ENCODE measurements around the gene PRDM16. TPM values are rescaled to one million over a fixed set of nuclear protein-coding genes. Genes with fewer than 3 reads are reported as not detected.

The PRDM16 gene
- total RNA-seq, 2 experiments from 2014 or later, result 0.05 to 0.20 TPM

DNA sequence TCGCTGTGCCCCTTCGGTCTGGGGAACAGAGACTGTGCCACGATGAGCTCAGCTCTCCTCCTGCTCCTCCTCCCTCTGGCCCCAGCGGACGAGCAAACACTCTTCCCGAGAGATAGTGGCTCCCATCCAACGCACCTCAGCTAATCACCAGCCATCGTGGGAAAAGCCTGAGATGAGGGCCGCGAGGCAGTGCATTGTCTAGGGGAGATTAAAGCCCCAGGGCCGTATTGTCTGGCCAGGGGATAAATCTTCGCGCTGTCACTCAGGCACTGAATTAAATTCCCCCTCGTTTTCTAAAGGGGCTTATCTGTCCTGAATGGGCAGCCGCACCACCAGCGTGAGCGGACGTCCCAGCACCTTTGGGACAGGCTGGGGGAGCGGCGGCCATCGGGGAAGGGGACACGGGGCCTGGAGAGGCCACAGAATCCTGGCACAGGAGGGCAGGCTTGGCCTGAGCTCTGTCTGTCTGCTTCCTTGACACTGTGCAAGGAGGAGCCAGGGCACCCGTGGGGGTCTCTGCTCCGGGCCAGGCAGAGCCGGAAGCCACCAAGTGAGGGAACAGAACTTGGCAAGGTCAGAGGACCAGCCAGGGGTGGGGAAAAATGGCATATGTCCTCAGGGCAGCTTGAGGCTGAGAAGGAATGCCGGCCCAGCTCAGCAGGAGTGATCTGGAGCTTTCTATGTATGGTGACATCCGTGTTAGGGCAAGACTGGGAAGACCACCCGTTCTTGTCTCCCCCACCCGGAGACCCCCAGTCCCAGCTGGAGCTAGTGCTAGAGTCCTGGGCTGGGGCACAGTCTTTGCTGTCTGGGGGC lies 32.3 kb downstream of the PRDM16 start:
- Mint-ChIP-seq H3K4me3 (no peak overlapping the region), H3K4me1 (ENCODE audit: low read depth) (no peaks in the 10 kb centered on the region), H3K9me3 (no peaks in the 10 kb centered on the region), H3K36me3 (ENCODE audit: low read depth) (no peaks in the 10 kb centered on the region), H3K27ac (no peak overlapping the region), H3K27me3 (ENCODE audit: low read depth) (peaks cover 3% of the 10 kb centered on the region)
- no peak for DNase-seq
- intact Hi-C loops (cut with micrococcal nuclease), result no loop called here
- CTCF ChIA-PET, result no interaction called here

- Mint-ChIP-seq H3K27me3 (ENCODE audit: low read depth) (no peaks in the 10 kb centered on the region), H3K4me3 (no peak overlapping the region), H3K9me3 (peaks cover under 1% of the 10 kb centered on the region), H3K4me1 (ENCODE audit: low read depth) (no peaks in the 10 kb centered on the region), H3K27ac (no peak overlapping the region), H3K36me3 (ENCODE audit: low read depth) (no peaks in the 10 kb centered on the region)
- intact Hi-C loops (cut with micrococcal nuclease), result no loop called here
- no peak for DNase-seq
- CTCF ChIA-PET, result no interaction called here
Observed at GRCh38 chr1:3102641-3103040, 33.6 kb downstream of the PRDM16 start.

DNA sequence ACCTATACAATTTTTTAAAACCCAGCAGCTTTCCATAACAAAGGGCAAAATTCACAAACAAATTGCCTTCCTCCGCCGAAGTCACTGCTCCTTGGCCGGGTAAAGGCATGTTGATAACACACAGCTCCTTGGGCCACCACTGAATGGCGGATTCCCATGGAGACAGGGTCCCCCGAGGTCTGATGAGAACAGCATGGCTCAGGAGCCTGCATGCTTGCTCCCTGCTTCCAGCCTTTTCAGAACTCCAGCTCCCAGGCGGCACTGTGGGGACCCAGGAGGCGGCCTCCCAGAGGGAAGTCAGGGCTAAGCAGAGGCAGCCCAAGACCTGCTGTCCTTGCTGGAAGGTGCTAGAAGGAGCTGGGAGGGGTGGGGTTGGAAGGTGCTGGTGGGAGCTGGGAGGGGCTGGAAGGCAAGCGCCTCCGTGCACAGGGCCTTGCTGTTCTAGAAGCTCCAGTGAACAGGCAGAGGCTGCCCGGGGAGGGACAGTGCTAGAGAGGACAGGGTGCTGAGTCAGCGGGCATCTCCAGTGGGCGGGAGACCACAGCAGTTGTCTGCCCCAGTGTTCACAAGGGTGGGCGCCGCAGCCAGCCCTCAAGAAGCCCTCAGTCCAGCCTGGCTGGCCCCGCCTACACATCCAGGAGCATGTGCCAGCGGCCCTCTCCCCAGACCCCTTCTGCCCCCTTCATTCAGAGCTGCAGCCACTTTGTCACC lies 35.1 kb downstream of the PRDM16 start:
- DNase-seq, result no peak

DNA sequence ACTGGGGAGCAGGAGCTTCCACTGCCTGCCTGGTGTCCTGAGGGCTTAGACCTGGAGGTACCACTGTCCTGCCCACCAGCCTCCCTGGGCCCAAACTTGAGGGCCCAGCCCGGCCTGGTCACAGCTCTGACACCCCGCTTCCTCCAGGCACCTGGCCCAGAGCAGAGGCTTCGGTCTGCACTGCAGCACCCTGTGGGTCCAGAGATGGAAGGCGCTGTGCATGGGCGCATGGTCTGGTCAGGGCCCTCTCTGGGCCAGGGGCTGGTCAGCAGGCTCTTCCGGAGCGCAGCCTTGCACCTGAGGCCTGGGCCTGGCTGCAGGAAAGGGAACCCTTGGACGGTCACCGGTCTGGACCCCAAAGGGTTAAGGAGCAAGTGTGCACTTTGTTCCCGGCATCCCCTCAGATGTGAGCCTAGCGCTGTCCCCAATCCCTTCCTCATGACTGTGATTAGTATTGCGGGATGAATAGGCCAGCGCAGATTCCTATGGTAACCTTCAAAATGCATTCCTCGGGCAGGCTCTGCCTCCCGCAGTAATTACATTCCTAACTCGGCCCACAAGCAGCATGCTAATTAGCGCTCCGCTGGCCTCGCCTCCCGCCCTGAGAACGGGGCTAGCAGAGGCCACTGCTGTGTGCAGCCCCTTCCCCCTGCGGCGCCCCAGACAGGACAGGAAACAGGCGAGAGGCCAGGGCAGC lies 36.3 kb downstream of the PRDM16 start:
- CTCF ChIA-PET, result no interaction called here
- no peak overlapping the region for H3K27ac Mint-ChIP-seq
- H3K9me3 Mint-ChIP-seq, result peaks cover 7% of the 10 kb centered on the region
- H3K4me3 Mint-ChIP-seq, result no peak overlapping the region
- DNase-seq, result no peak
- no peaks in the 10 kb centered on the region for H3K4me1 Mint-ChIP-seq (ENCODE audit: low read depth)
- H3K36me3 Mint-ChIP-seq (ENCODE audit: low read depth), result no peaks in the 10 kb centered on the region
- intact Hi-C loops (cut with micrococcal nuclease), result no loop called here
- H3K27me3 Mint-ChIP-seq (ENCODE audit: low read depth), result no peaks in the 10 kb centered on the region

More for the DNA sequence above, 35.1 kb downstream of the PRDM16 start:
- Mint-ChIP-seq H3K36me3 (ENCODE audit: low read depth) (no peaks in the 10 kb centered on the region), H3K4me1 (ENCODE audit: low read depth) (no peaks in the 10 kb centered on the region), H3K4me3 (no peak overlapping the region), H3K27me3 (ENCODE audit: low read depth) (no peaks in the 10 kb centered on the region), H3K27ac (no peak overlapping the region), H3K9me3 (peaks cover 7% of the 10 kb centered on the region)
- CTCF ChIA-PET, result no interaction called here
- intact Hi-C loops (cut with micrococcal nuclease), result no loop called here

DNA sequence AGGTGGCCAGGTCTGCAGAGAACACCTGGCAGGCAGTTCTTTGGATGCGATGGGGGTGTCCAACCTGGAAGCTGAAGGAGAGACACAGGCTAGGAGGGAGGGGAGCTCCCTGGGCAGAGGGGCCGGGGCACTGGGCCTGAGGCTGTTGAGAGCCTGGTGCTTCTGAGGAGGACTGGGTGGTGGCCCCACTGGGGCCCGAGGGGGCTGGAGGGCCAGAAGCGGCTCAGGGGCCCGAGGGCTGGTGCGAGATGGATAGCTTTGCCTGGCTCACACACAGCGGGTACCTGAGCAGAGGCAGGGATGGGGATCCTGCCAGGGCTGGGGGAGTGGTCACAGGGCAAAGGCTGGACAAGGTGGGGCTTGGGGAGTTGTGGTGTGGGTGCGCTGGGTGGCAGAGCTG lies 37.2 kb downstream of the PRDM16 start:
- no peaks in the 10 kb centered on the region for H3K36me3 Mint-ChIP-seq (ENCODE audit: low read depth)
- no peak for DNase-seq
- no peaks in the 10 kb centered on the region for H3K4me1 Mint-ChIP-seq (ENCODE audit: low read depth)
- CTCF ChIA-PET, result no interaction called here
- no peak overlapping the region for H3K4me3 Mint-ChIP-seq
- no peaks in the 10 kb centered on the region for H3K27me3 Mint-ChIP-seq (ENCODE audit: low read depth)
- intact Hi-C loops (cut with micrococcal nuclease), result no loop called here
- no peak overlapping the region for H3K27ac Mint-ChIP-seq
- H3K9me3 Mint-ChIP-seq, result peaks cover 7% of the 10 kb centered on the region

- Mint-ChIP-seq H3K36me3 (ENCODE audit: low read depth) (no peaks in the 10 kb centered on the region), H3K27me3 (ENCODE audit: low read depth) (no peaks in the 10 kb centered on the region), H3K9me3 (peaks cover 7% of the 10 kb centered on the region), H3K4me3 (no peak overlapping the region), H3K27ac (no peak overlapping the region), H3K4me1 (ENCODE audit: low read depth) (no peaks in the 10 kb centered on the region)
- intact Hi-C loops (cut with micrococcal nuclease), result no loop called here
- no peak for DNase-seq
- CTCF ChIA-PET, result interaction anchor here (0.5 kb wide), 1 partner anchor 99 kb away, joined by 4 read pairs; no protein-coding TSS in a partner anchor
Observed at GRCh38 chr1:3107201-3107600, 38.2 kb downstream of the PRDM16 start.

DNA sequence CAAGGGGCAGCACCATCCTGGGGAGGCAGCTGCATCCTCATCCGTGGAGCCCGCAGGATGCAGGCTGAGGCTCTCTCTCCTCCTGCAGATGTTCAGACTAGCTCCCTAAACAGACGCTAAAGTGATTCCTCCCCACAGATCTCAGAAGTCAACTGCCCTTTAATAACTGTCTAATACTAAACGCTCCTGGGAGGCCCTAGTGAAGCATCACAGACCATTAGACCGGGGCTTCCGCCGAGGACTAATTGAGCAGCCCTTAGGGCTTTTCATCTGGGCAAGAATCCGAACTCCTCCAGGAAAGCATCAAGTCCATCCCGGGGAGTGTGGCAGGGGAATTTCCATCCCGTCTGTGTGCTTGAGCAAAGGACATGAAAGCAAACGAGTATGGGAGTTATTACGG lies 40.4 kb downstream of the PRDM16 start:
- H3K27ac Mint-ChIP-seq, result no peak overlapping the region
- CTCF ChIA-PET, result no interaction called here
- no peaks in the 10 kb centered on the region for H3K27me3 Mint-ChIP-seq (ENCODE audit: low read depth)
- no peak for DNase-seq
- H3K4me1 Mint-ChIP-seq (ENCODE audit: low read depth), result no peaks in the 10 kb centered on the region
- intact Hi-C loops (cut with micrococcal nuclease), result no loop called here
- peaks cover 7% of the 10 kb centered on the region for H3K9me3 Mint-ChIP-seq
- no peak overlapping the region for H3K4me3 Mint-ChIP-seq
- H3K36me3 Mint-ChIP-seq (ENCODE audit: low read depth), result no peaks in the 10 kb centered on the region

GRCh38 chr1:3111348-3112021 lies 42.5 kb downstream of the PRDM16 start:
- Mint-ChIP-seq H3K4me1 (ENCODE audit: low read depth) (no peaks in the 10 kb centered on the region), H3K27ac (no peak overlapping the region), H3K36me3 (ENCODE audit: low read depth) (no peaks in the 10 kb centered on the region), H3K9me3 (peaks cover 7% of the 10 kb centered on the region), H3K4me3 (no peak overlapping the region), H3K27me3 (ENCODE audit: low read depth) (no peaks in the 10 kb centered on the region)
- intact Hi-C loops (cut with micrococcal nuclease), result no loop called here
- DNase-seq, result no peak
- CTCF ChIA-PET, result no interaction called here

DNA sequence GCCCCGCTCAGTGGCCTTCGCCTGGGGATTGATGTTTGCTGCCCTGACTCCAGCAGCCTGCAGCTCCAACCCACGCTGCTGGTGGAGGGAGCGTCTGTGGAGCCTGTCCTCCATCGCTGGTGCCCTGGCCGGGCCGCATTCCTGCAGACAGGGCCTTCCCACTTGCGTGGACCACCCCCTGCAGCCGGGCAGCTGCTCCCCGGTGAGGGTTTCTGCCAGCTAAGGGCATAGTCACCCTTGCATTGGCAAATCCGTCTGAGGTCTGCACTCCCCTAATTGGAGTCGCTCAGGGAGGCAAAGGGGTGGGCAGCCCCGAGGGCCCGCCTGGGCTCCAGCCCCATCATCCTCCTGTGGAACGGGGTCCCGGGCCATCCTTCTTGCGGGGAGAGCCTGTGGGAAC lies 43.5 kb downstream of the PRDM16 start:
- Mint-ChIP-seq H3K27me3 (ENCODE audit: low read depth) (no peaks in the 10 kb centered on the region), H3K9me3 (peaks cover 7% of the 10 kb centered on the region), H3K4me1 (ENCODE audit: low read depth) (no peaks in the 10 kb centered on the region), H3K4me3 (no peak overlapping the region), H3K27ac (no peak overlapping the region), H3K36me3 (ENCODE audit: low read depth) (no peaks in the 10 kb centered on the region)
- CTCF ChIA-PET, result no interaction called here
- intact Hi-C loops (cut with micrococcal nuclease), result no loop called here
- no peak for DNase-seq

DNA sequence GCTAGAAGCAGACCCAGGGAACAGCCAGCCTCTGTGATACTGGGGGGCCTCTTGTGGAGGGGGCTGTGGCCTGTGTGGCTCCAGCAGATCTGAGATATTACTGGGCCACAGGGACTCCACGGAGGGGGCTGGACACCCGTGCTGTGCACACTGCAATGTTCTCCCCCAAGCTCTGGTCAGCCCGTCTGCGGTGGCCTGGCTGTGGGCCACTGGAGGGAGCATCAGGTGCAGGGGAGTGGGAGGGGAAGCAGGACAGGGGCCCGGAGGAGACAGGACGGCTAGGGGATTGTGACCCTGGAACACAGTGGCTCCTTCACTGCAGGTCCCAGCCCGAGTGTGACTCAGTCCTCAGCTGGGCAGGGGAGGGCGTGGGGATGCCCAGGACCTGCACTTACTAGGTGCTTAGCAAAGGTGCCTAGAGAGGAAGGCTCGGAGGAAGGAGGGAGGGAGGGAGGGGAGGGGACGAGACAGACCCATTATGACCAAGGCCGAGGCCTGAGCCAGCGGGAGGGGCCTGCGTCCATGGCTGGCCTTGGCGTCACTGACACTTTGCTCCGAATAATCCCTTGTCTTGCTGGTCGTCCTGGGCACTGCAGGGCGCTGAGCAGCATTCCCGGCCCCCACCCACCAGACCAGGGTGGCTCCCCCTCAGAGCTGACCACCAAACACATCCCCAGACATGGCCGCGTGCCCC lies 44.2 kb downstream of the PRDM16 start:
- intact Hi-C loops (cut with micrococcal nuclease), result no loop called here
- H3K4me3 Mint-ChIP-seq, result no peak overlapping the region
- H3K27ac Mint-ChIP-seq, result no peak overlapping the region
- peaks cover 3% of the 10 kb centered on the region for H3K9me3 Mint-ChIP-seq
- H3K27me3 Mint-ChIP-seq (ENCODE audit: low read depth), result no peaks in the 10 kb centered on the region
- no peaks in the 10 kb centered on the region for H3K4me1 Mint-ChIP-seq (ENCODE audit: low read depth)
- H3K36me3 Mint-ChIP-seq (ENCODE audit: low read depth), result no peaks in the 10 kb centered on the region
- CTCF ChIA-PET, result no interaction called here
- DNase-seq, result no peak

GRCh38 chr1:3113741-3114056 lies 44.7 kb downstream of the PRDM16 start:
- Mint-ChIP-seq H3K27me3 (ENCODE audit: low read depth) (no peaks in the 10 kb centered on the region), H3K36me3 (ENCODE audit: low read depth) (no peaks in the 10 kb centered on the region), H3K9me3 (no peaks in the 10 kb centered on the region), H3K4me1 (ENCODE audit: low read depth) (no peaks in the 10 kb centered on the region), H3K4me3 (no peak overlapping the region), H3K27ac (no peak overlapping the region)
- intact Hi-C loops (cut with micrococcal nuclease), result no loop called here
- CTCF ChIA-PET, result no interaction called here
- DNase-seq, result no peak

- no peak for DNase-seq
- Mint-ChIP-seq H3K27ac (no peak overlapping the region), H3K4me1 (ENCODE audit: low read depth) (no peaks in the 10 kb centered on the region), H3K9me3 (no peaks in the 10 kb centered on the region), H3K4me3 (no peak overlapping the region), H3K36me3 (ENCODE audit: low read depth) (no peaks in the 10 kb centered on the region), H3K27me3 (ENCODE audit: low read depth) (no peaks in the 10 kb centered on the region)
- intact Hi-C loops (cut with micrococcal nuclease), result no loop called here
- CTCF ChIA-PET, result no interaction called here
Observed at GRCh38 chr1:3114131-3114744, 45.2 kb downstream of the PRDM16 start.

Data from activated naive CD4-positive, alpha-beta T cell treated with anti-CD3 and anti-CD28 coated beads for 36 hours (primary cell).